HG03520 (cell line): ENCODE measurements around the gene NUMB.

Experiments
- ATAC-seq: cut with Tn5 transposase; IDR thresholded peaks from one replicate; pipeline ENCODE4 v1.9.1; 2021; ENCODE audit warnings: mild to moderate bottlenecking, moderate library complexity; ENCODE audit not compliant: unreplicated experiment

The NUMB gene

GRCh38 chr14:73458183-73458976 lies at the start of gene NUMB:
NUMB (minus strand) TSS chr14:73458546; CDS start chr14:73355751, 102,795 bp downstream.
- ATAC-seq: peak; percentile 93

DNA sequence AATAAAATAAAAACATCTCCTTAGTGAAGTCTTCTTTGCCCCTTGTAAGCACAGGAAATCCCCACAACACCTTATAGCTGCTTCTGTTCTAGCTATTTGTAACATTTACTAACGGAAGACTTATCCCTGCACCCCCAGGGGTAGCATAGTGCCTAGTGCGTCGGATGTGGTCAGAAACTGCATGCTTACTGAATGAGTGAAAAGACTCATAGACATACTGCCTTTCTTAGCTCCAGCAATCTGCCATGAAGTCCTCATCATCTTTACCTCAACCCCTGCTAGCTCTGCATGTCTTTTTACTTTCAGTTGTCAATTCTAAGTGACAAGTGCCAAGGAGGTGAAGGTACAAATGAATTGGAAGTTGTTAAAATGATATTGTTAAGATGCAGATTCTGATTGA lies 45.3 kb upstream of the NUMB start:
- no peak for ATAC-seq

- no peak for ATAC-seq
Observed at GRCh38 chr14:73502017-73502619, 43.8 kb upstream of the NUMB start.

- no peak for ATAC-seq
Observed at GRCh38 chr14:73500360-73500759, 42.0 kb upstream of the NUMB start.

DNA sequence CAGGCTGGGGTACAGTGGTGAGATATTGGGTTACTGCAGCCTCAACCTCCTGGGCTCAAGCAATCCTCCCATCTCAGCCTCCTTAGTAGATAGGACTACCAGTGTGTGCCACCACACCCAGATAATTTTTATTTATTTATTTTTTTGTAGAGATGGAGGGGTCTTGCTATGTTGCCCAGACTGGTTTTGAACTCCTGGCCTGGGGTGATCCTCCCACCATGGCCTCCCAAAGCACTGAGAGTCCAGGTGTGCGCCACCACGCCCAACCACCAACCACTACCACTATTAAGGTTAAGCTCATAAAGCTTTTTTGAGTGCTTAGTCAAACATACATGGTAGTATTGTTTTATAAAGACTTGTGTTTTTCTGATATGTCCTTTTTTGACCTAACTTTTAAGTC lies 36.2 kb upstream of the NUMB start:
- ATAC-seq: no peak

- no peak for ATAC-seq
Observed at GRCh38 chr14:73492670-73493069, 34.3 kb upstream of the NUMB start.

DNA sequence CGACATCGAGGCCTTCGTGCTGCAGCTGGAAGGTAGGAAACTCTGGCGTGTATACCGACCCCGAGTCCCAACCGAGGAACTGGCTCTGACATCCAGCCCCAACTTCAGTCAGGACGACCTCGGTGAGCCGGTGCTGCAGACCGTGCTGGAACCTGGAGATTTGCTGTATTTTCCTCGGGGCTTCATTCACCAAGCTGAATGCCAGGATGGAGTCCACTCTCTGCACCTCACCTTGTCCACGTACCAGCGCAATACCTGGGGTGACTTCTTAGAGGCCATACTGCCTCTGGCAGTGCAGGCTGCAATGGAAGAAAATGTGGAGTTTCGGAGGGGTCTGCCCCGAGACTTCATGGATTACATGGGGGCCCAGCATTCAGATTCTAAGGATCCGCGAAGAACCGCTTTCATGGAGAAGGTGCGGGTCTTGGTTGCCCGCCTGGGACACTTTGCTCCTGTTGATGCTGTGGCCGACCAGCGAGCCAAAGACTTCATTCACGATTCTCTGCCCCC lies 33.8 kb upstream of the NUMB start:
- ATAC-seq: no peak

DNA sequence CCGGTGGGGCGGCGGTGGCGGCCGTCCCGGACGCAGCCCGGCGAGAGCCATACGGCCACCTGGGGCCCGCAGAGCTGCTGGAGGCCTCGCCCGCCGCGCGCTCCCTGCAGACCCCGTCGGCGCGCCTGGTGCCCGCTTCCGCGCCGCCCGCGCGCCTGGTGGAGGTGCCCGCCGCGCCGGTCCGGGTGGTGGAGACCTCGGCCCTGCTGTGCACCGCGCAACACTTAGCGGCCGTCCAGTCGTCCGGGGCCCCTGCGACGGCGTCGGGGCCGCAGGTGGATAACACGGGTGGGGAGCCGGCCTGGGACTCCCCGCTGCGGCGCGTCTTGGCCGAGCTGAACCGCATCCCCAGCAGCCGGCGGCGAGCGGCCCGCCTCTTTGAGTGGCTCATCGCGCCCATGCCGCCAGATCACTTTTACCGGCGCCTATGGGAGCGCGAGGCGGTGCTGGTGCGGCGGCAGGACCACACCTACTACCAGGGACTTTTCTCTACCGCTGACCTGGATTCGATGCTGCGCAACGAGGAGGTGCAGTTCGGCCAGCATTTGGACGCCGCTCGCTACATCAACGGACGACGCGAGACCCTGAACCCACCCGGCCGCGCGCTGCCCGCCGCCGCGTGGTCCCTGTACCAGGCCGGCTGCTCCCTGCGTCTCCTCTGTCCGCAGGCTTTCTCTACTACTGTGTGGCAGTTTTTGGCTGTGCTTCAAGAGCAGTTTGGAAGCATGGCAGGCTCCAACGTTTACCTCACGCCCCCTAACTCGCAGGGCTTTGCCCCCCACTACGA lies 33.1 kb upstream of the NUMB start:
- peak; percentile 32 for ATAC-seq

- no peak for ATAC-seq
Observed at GRCh38 chr14:73489481-73490175, 31.3 kb upstream of the NUMB start.

GRCh38 chr14:73478684-73479083 lies 20.3 kb upstream of the NUMB start:
- no peak for ATAC-seq

- peak; percentile 43 for ATAC-seq
Observed at GRCh38 chr14:73477618-73478266, 19.4 kb upstream of the NUMB start.

DNA sequence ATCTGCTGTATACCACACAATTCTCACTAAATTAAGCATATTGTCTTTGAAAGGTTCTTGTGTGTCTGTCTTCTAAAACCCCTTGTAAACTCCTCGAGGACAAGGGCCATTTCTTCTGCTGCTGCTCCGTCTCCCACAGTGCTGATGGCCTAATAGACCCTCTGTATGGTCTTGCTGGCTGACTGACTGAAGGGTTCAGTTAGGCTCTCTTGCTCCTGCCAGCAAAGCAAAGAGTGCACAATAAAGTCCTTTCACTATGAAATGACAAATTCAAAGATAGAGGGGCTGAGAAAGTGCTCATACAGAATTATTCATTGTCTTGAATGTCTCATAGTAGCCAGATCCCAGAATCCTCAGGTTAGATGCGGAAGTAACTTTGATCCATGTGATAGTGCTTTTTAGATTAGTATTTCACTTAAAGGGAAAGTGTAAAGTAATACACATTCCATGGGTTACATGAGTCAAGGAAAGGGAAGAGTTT lies 18.1 kb upstream of the NUMB start:
- no peak for ATAC-seq

DNA sequence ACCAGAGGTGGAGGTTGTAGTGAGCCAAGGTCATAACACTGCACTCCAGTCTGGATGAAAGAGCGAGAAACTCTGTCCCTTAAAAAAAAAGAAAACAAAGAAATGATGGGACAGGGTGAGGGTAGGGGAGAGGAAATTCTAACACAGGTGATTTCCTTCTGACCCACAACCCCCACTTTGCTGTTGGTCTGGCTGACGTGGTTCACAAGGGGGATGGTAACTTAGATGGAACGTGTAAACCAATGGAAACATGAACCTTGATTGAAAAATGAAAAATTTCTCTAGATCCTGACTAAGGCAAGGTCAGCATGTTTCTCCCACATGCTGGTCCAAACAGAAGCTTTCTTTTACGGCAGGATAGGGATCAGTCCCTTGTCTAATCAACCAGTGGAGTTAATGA lies 16.6 kb upstream of the NUMB start:
- ATAC-seq: no peak

DNA sequence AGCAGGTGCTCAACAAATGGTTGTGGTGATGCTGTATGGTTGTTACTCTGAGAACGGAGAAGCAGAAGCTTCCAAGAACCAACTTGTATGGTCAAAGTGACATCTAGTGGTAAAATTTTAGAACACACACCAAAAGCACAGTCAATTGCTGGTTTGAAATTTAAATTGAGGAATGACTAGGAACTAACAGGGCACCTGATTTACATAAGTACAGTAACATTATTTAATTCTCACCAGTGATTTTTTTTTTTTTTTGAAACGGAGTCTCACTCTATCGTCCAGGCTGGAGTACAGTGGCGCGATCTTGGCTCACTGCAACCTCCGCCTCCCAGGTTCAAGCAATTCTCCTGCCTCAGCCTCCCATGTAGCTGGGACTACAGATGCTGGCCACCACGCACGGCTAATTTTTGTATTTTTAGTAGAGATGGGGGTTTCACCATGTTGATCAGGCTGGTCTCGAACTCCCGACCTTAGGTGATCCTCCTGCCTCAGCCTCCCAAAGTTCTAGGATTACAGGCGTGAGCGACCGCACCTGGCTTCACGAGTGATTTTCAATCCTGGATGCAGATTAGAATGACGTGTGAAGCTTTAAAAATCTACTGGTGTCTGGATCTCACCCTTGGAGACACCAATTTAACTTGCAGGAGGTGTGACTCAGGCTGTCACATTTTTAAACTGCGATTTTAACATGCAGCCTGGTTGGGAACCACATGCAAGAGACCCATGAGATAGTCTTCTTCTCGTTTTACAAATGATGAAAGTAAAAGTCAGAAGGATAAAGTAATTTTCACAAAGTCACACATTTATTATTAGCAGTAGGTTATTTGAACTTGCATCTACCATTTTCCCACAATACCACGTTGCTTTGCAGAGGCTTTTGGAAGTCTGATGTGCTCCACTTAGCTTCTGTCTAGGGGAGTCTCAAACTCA lies 14.1 kb upstream of the NUMB start:
- ATAC-seq: no peak

GRCh38 chr14:73471582-73472184 lies 13.3 kb upstream of the NUMB start:
- no peak for ATAC-seq

- no peak for ATAC-seq
Observed at GRCh38 chr14:73468828-73469375, 10.6 kb upstream of the NUMB start.

GRCh38 chr14:73467800-73468199 lies 9.5 kb upstream of the NUMB start:
- ATAC-seq: no peak

DNA sequence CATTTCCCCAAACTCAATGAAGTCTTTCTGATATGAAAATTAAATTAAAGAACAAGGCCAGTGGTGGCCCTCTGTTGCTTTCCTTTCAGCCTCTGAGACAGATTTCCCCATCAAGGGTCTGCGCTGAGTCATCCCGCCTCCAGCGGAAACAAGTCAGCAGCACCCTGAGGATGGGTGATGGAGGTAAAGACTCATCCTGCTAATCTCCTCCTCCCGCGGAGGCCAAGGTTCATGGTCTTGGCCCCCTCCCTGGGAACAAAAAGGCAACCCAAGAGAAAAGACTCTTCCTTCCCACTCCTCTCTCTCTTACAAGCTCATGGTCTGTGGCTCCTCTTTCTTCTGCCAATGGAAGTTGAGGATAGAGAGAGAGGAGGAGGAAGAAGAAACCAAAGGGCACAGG lies 9.0 kb upstream of the NUMB start:
- no peak for ATAC-seq

DNA sequence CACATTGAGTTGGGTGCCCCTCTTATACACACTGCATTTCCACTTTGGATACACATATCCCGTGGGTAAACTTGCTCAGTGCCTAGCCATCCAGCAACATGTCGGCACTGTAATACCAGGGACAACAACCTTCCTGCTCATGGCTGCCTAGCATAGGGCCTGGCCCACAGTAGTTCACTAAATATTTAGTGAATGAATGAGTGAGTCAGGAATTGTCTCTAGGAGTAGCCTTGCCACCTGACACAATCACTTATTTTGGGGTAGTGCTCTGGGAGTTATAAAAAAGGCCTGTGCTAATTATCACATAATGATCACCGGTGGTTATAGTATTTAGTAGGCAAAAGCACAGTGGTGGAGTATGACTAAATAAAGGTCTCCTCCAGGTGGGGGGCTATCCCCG lies 8.5 kb upstream of the NUMB start:
- ATAC-seq: no peak
